SU-DHL-6 (cell line): ENCODE data around the gene PHF13.
"Not testable (repeated sequence)": the region's sequence is repeated elsewhere in the genome, so short reads cannot be mapped to it uniquely, and the experiment has no call there.

Experiments used
- H2AFZ ChIP-seq: fragments of 200-600 bp; sonication (generic); 2 replicates; pipeline ENCODE4 v1.6.1; 2014; ENCODE audit warnings: low read depth, mild to moderate bottlenecking, moderate library complexity, mixed read lengths, antibody characterized with exemption, low read length; ENCODE audit not compliant: severe bottlenecking
- H3F3A ChIP-seq: fragments of 200-600 bp; shearing (Covaris generic); 2 replicates; pipeline ENCODE4 v1.6.0; 2016; ENCODE audit warnings: antibody characterized with exemption, mild to moderate bottlenecking; ENCODE audit not compliant: insufficient read depth
- H3K27ac ChIP-seq: fragments of 200-600 bp; sonication (generic); 2 replicates; pipeline ENCODE4 v1.5.1; 2016; ENCODE audit warnings: low read depth, mild to moderate bottlenecking, low read length, moderate library complexity, mixed read lengths
- H3K27me3 ChIP-seq: fragments of 200-600 bp; sonication (generic), shearing (Covaris generic); 2 replicates; pipeline ENCODE4 v1.6.0; 2014; ENCODE audit warnings: mild to moderate bottlenecking, low read length
- H3K36me3 ChIP-seq: fragments of 200-600 bp; sonication (generic); 2 replicates; pipeline ENCODE4 v1.6.1; 2014; ENCODE audit warnings: mild to moderate bottlenecking, low read length, mixed read lengths
- H3K4me2 ChIP-seq: fragments of 300-600, 200-600 bp; shearing (Covaris generic), sonication (generic); 2 replicates; pipeline ENCODE4 v1.6.0; 2014; ENCODE audit warnings: low read length, low read depth, mild to moderate bottlenecking; ENCODE audit not compliant: poor library complexity, severe bottlenecking
- H3K4me3 ChIP-seq: fragments of 200-600 bp; sonication (generic); 2 replicates; pipeline ENCODE4 v1.5.1; 2014; ENCODE audit warnings: antibody characterized with exemption, low read length, mild to moderate bottlenecking, mixed read lengths; ENCODE audit not compliant: insufficient read depth, poor library complexity, severe bottlenecking
- H3K79me2 ChIP-seq: fragments of 200-600 bp; sonication (generic); 2 replicates; pipeline ENCODE4 v1.6.1; 2014; ENCODE audit warnings: mild to moderate bottlenecking, low read length, moderate library complexity; ENCODE audit not compliant: insufficient read depth
- H3K9ac ChIP-seq: fragments of 200-600 bp; sonication (generic); 2 replicates; pipeline ENCODE4 v1.7.0; 2014; ENCODE audit warnings: mild to moderate bottlenecking, low read length
- H3K9me2 ChIP-seq: fragments of 200-600 bp; sonication (generic); replicated peaks from 2 replicates; pipeline ENCODE4 v1.6.1; 2014; ENCODE audit warnings: low read length; ENCODE audit not compliant: insufficient read depth
- H3K9me3 ChIP-seq: fragments of 200-600 bp; sonication (generic); 2 replicates; pipeline ENCODE4 v1.6.1; 2014; ENCODE audit warnings: low read length, mixed read lengths; ENCODE audit not compliant: insufficient read depth
- H4K20me1 ChIP-seq: fragments of 200-600 bp; sonication (generic); 2 replicates; pipeline ENCODE4 v1.6.1; 2014; ENCODE audit warnings: low read depth, mild to moderate bottlenecking, antibody characterized with exemption, low read length, moderate library complexity, mixed read lengths
- CTCF ChIP-seq: fragments of 200-600 bp; sonication (generic); IDR thresholded peaks from one replicate; pipeline ENCODE4 v1.5.1; 2017; ENCODE audit warnings: antibody characterized with exemption, mild to moderate bottlenecking, low read length, moderate library complexity; ENCODE audit not compliant: insufficient read depth, poor library complexity, severe bottlenecking
- EZH2phosphoT487 ChIP-seq: fragments of 200-600 bp; sonication (generic), shearing (Covaris generic); conservative IDR thresholded peaks from 2 replicates; pipeline ENCODE4 v1.6.1; 2018; ENCODE audit warnings: mild to moderate bottlenecking, antibody characterized with exemption, low read length, moderate library complexity, mixed read lengths

Gene PHF13

GRCh38 chr1:6597777-6598131 lies 15.8 kb upstream of the PHF13 start:
- Histone ChIP-seq H3F3A (no peaks in the 10 kb centered on the region), H4K20me1 (no peaks in the 10 kb centered on the region), H3K9me3 (no peaks in the 10 kb centered on the region), H3K4me3 (no peak overlapping the region), H3K9ac (no peak overlapping the region), H3K27ac (no peak overlapping the region), H3K4me2 (no peak overlapping the region), H3K27me3 (no peaks in the 10 kb centered on the region), H2AFZ (no peak overlapping the region), H3K9me2 (no peaks in the 10 kb centered on the region), H3K79me2 (no peaks in the 10 kb centered on the region), H3K36me3 (no peaks in the 10 kb centered on the region)
- TF ChIP-seq EZH2phosphoT487 (no peak), CTCF (no peak)

- Histone ChIP-seq H3K4me3 (no peak overlapping the region), H3K27me3 (no peaks in the 10 kb centered on the region), H3K79me2 (no peaks in the 10 kb centered on the region), H3K9me2 (no peaks in the 10 kb centered on the region), H3K9ac (no peak overlapping the region; the same call in 1 of the 2 replicates), H4K20me1 (no peaks in the 10 kb centered on the region), H3K27ac (no peak overlapping the region), H3K9me3 (no peaks in the 10 kb centered on the region), H3F3A (peaks cover 10% of the 10 kb centered on the region; the same call in 1 of the 2 replicates), H2AFZ (no peak overlapping the region), H3K4me2 (peak overlapping the region; percentile 80), H3K36me3 (no peaks in the 10 kb centered on the region)
- TF ChIP-seq EZH2phosphoT487 (no peak), CTCF (no peak)
These were observed 14.2 kb upstream of the PHF13 start for GRCh38 chr1:6599141-6599975.

- H3K4me2 ChIP-seq: peak overlapping the region; percentile 80
- not testable (repeated sequence) for H3K36me3 ChIP-seq, H4K20me1 ChIP-seq, H3K4me3 ChIP-seq, H2AFZ ChIP-seq, H3K27ac ChIP-seq, H3K79me2 ChIP-seq, H3K9me2 ChIP-seq, H3K9ac ChIP-seq, H3K27me3 ChIP-seq, H3K9me3 ChIP-seq
- H3F3A ChIP-seq: peaks cover 10% of the 10 kb centered on the region; the same call in 1 of the 2 replicates
These were observed 13.5 kb upstream of the PHF13 start for GRCh38 chr1:6599991-6600390.

- H3K9me3 ChIP-seq: no peaks in the 10 kb centered on the region
- H4K20me1 ChIP-seq: no peaks in the 10 kb centered on the region
These were observed 13.0 kb upstream of the PHF13 start for GRCh38 chr1:6600410-6601048.

More at GRCh38 chr1:6600410-6601048, 13.0 kb upstream of the PHF13 start:
- H3K79me2 ChIP-seq: no peaks in the 10 kb centered on the region
- peak overlapping the region; percentile 63 for H3K9ac ChIP-seq
- H3F3A ChIP-seq: peaks cover 10% of the 10 kb centered on the region; the same call in 1 of the 2 replicates
- H3K27me3 ChIP-seq: no peaks in the 10 kb centered on the region
- peak overlapping the region; percentile 56 for H3K4me3 ChIP-seq
- peak overlapping the region; percentile 80 for H3K4me2 ChIP-seq
- H3K9me2 ChIP-seq: no peaks in the 10 kb centered on the region
- H3K36me3 ChIP-seq: no peaks in the 10 kb centered on the region
- no peak overlapping the region for H3K27ac ChIP-seq
- H2AFZ ChIP-seq: no peak overlapping the region
- TF ChIP-seq EZH2phosphoT487 (no peak), CTCF (no peak)
